H9 (cell line): Measurements from ENCODE around the gene TRIM39. TPM values are rescaled to one million over a fixed set of nuclear protein-coding genes. Genes with fewer than 3 reads are reported as not detected.

Source experiments
- DNase-seq: peaks from one replicate; pipeline ENCODE4 v3.0.0-alpha.2; 2017
- H2AFZ ChIP-seq: one replicate; pipeline ENCODE4 v1.6.1; 2013; ENCODE audit warnings: mild to moderate bottlenecking, low read length, control low read depth, moderate library complexity
- H2AK5ac ChIP-seq: 2 replicates; pipeline ENCODE4 v1.6.1; 2013; ENCODE audit warnings: low read length, control low read depth, mixed read lengths; ENCODE audit not compliant: insufficient read length
- H2BK120ac ChIP-seq: one replicate; pipeline ENCODE4 v1.6.1; 2013; ENCODE audit warnings: low read depth, mild to moderate bottlenecking, low read length, control low read depth, inconsistent platforms; ENCODE audit not compliant: poor library complexity, severe bottlenecking
- H2BK12ac ChIP-seq: 2 replicates; pipeline ENCODE4 v1.6.1; 2013; ENCODE audit warnings: low read length, control low read depth, mixed read lengths, low read depth; ENCODE audit not compliant: insufficient read length
- H2BK15ac ChIP-seq: 2 replicates; pipeline ENCODE4 v1.6.1; 2013; ENCODE audit warnings: low read depth, low read length, control low read depth
- H2BK20ac ChIP-seq: one replicate; pipeline ENCODE4 v1.6.1; 2013; ENCODE audit warnings: low read depth, mild to moderate bottlenecking, low read length, control low read depth, inconsistent platforms; ENCODE audit not compliant: poor library complexity, severe bottlenecking
- H2BK5ac ChIP-seq: 2 replicates; pipeline ENCODE4 v1.6.1; 2013; ENCODE audit warnings: low read length, control low read depth, mixed read lengths; ENCODE audit not compliant: insufficient read length
- H3K14ac ChIP-seq: 2 replicates; pipeline ENCODE4 v1.6.1; 2013; ENCODE audit warnings: low read length, control low read depth; ENCODE audit not compliant: insufficient read depth
- H3K18ac ChIP-seq: 2 replicates; pipeline ENCODE4 v1.6.1; 2013; ENCODE audit warnings: low read depth, mild to moderate bottlenecking, mixed read lengths, low read length, control low read depth; ENCODE audit not compliant: insufficient read length
- H3K23ac ChIP-seq: 2 replicates; pipeline ENCODE4 v1.6.1; 2013; ENCODE audit warnings: low read length, control low read depth, mixed read lengths, low read depth; ENCODE audit not compliant: insufficient read length
- H3K23me2 ChIP-seq: 2 replicates; pipeline ENCODE4 v1.6.1; 2013; ENCODE audit warnings: low read depth, mild to moderate bottlenecking, mixed read lengths, low read length, control low read depth; ENCODE audit not compliant: insufficient read length, poor library complexity, severe bottlenecking
- H3K27ac ChIP-seq: 2 replicates; pipeline ENCODE4 v1.5.1; 2013; ENCODE audit warnings: low read length, control low read depth, mixed read lengths, low read depth; ENCODE audit not compliant: insufficient read length
- H3K27me3 ChIP-seq: 2 replicates; pipeline ENCODE4 v1.6.1; 2013; ENCODE audit warnings: low read length, control low read depth, inconsistent platforms; ENCODE audit not compliant: insufficient read depth
- H3K4ac ChIP-seq: 2 replicates; pipeline ENCODE4 v1.6.1; 2013; ENCODE audit warnings: low read depth, mild to moderate bottlenecking, control low read depth, inconsistent platforms, low read length, moderate library complexity
- H3K4me1 ChIP-seq: 2 replicates; pipeline ENCODE4 v1.6.1; 2013; ENCODE audit warnings: low read length, control low read depth, inconsistent platforms; ENCODE audit not compliant: insufficient read depth
- H3K4me2 ChIP-seq: 2 replicates; pipeline ENCODE4 v1.6.1; 2013; ENCODE audit warnings: low read length, control low read depth, mixed read lengths; ENCODE audit not compliant: insufficient read length, insufficient read depth
- H3K56ac ChIP-seq: 2 replicates; pipeline ENCODE4 v1.6.1; 2013; ENCODE audit warnings: low read depth, mild to moderate bottlenecking, mixed read lengths, low read length, control low read depth; ENCODE audit not compliant: insufficient read length
- H3K79me1 ChIP-seq: 2 replicates; pipeline ENCODE4 v1.6.1; 2013; ENCODE audit warnings: low read depth, mild to moderate bottlenecking, moderate library complexity, low read length, control low read depth, inconsistent platforms; ENCODE audit not compliant: insufficient read depth, poor library complexity, severe bottlenecking
- H3K79me2 ChIP-seq: 2 replicates; pipeline ENCODE4 v1.6.1; 2013; ENCODE audit warnings: low read length, control low read depth, inconsistent platforms; ENCODE audit not compliant: insufficient read depth
- H3K9ac ChIP-seq: 2 replicates; pipeline ENCODE4 v1.6.1; 2013; ENCODE audit warnings: low read length, control low read depth, mixed read lengths; ENCODE audit not compliant: insufficient read length; ENCODE audit errors: extremely low read depth
- H3K9me3 ChIP-seq: one replicate; pipeline ENCODE4 v1.6.1; 2013; ENCODE audit warnings: low read depth, low read length, inconsistent platforms; ENCODE audit not compliant: control insufficient read depth
- H3T11ph ChIP-seq: one replicate; pipeline ENCODE4 v1.6.1; 2013; ENCODE audit warnings: mild to moderate bottlenecking, low read length, control low read depth, inconsistent platforms
- H4K20me1 ChIP-seq: one replicate; pipeline ENCODE4 v1.6.1; 2013; ENCODE audit not compliant: control insufficient read depth, insufficient read length, insufficient read depth
- H4K5ac ChIP-seq: 2 replicates; pipeline ENCODE4 v1.6.1; 2013; ENCODE audit warnings: low read depth, mild to moderate bottlenecking, mixed read lengths, low read length, control low read depth; ENCODE audit not compliant: insufficient read length
- H4K8ac ChIP-seq: replicated peaks from 2 replicates; pipeline ENCODE4 v1.6.1; 2013; ENCODE audit warnings: low read length, control low read depth, mixed read lengths, low read depth; ENCODE audit not compliant: insufficient read length
- H4K91ac ChIP-seq: 2 replicates; pipeline ENCODE4 v1.6.1; 2013; ENCODE audit warnings: low read depth, mild to moderate bottlenecking, moderate library complexity, mixed read lengths, low read length, control low read depth; ENCODE audit not compliant: insufficient read length
- H3K27ac Mint-ChIP-seq, 3 experiments: 2 replicates in 2 of 3; 3 replicates in 1 of 3; pipeline ENCODE4 v1.8.0; 2020 to 2021; ENCODE audit warnings: mixed read lengths in 3 of 3, mild to moderate bottlenecking in 1 of 3, moderate library complexity in 1 of 3
- H3K27me3 Mint-ChIP-seq: 2 replicates; pipeline ENCODE4 v1.8.0; 2021; ENCODE audit warnings: low read depth, mild to moderate bottlenecking, moderate library complexity, mixed read lengths
- H3K36me3 Mint-ChIP-seq, 3 experiments: 2 replicates in 2 of 3; 3 replicates in 1 of 3; pipeline ENCODE4 v1.8.0; 2020 to 2021; ENCODE audit warnings: low read depth in 3 of 3, mixed read lengths in 3 of 3; ENCODE audit not compliant: insufficient read depth in 1 of 3
- H3K4me1 Mint-ChIP-seq, 2 experiments: 2 replicates each; pipeline ENCODE4 v1.8.0; 2020; ENCODE audit warnings: mixed read lengths in 2 of 2
- H3K4me3 Mint-ChIP-seq, 2 experiments: 2 replicates in 1 of 2; 3 replicates in 1 of 2; pipeline ENCODE4 v1.8.0; 2020 to 2021; ENCODE audit warnings: mild to moderate bottlenecking in 2 of 2, mixed read lengths in 2 of 2, moderate library complexity in 1 of 2
- H3K9me3 Mint-ChIP-seq, 2 experiments: 2 replicates in 1 of 2; 3 replicates in 1 of 2; pipeline ENCODE4 v1.8.0; 2020; ENCODE audit warnings: mild to moderate bottlenecking in 2 of 2, mixed read lengths in 2 of 2, moderate library complexity in 1 of 2
- CTCF ChIP-seq: fragments of 200-600 bp; sonication (generic); conservative IDR thresholded peaks from 3 replicates; pipeline ENCODE4 v1.8.0; 2021; ENCODE audit warnings: antibody characterized with exemption, mild to moderate bottlenecking
- WGBS: extraction: QIAGEN DNeasy Blood & Tissue Kit; methylation state at CpG from one replicate; pipeline ENCODE4 v1.1.7; 2013; ENCODE audit warnings: missing lambda C conversion rate, low lambda C conversion rate, mixed read lengths; ENCODE audit not compliant: insufficient read length; ENCODE audit errors: extremely low coverage; 5-methylcytosine and 5-hydroxymethylcytosine counted together
- total RNA-seq: library from RNA; stranded (reverse); gene quantifications from 2 replicates; pipeline ENCODE4 v1.2.1, GENCODE V29; 2021

TRIM39 gene
- total RNA-seq, 1 experiment from 2014 or later = 26.2 TPM

- Histone ChIP-seq H3K79me1 (no peaks in the 10 kb centered on the region), H3T11ph (no peak within 1 kb of the TSS), H4K8ac (no peak within 1 kb of the TSS), H3K4me2 (peak within 1 kb of the TSS; percentile 61), H3K14ac (peak within 1 kb of the TSS; percentile 95), H2BK12ac (no peak within 1 kb of the TSS), H4K91ac (no peak within 1 kb of the TSS), H3K79me2 (no peaks in the 10 kb centered on the region), H3K27me3 (no peaks in the 10 kb centered on the region), H3K23me2 (no peaks in the 10 kb centered on the region), H4K20me1 (no peaks in the 10 kb centered on the region), H2AFZ (no peak within 1 kb of the TSS), H3K56ac (no peak within 1 kb of the TSS), H2BK5ac (no peak within 1 kb of the TSS), H3K9ac (peak within 1 kb of the TSS; percentile 91), H3K23ac (no peak within 1 kb of the TSS), H3K4ac (no peak within 1 kb of the TSS), H4K5ac (no peak within 1 kb of the TSS), H3K4me1 (no peaks in the 10 kb centered on the region), H2BK120ac (no peak within 1 kb of the TSS), H3K18ac (peak within 1 kb of the TSS; percentile 90), H2BK20ac (no peak within 1 kb of the TSS), H3K9me3 (no peaks in the 10 kb centered on the region), H2AK5ac (no peak within 1 kb of the TSS), H2BK15ac (no peak within 1 kb of the TSS), H3K27ac (no peak within 1 kb of the TSS)
- peak within 1 kb of the TSS in 2 of 3 experiments; percentile 96 to 97; a peak in 5 of 7 replicates for H3K27ac Mint-ChIP-seq
- peak; percentile 91 for DNase-seq
- H3K4me1 Mint-ChIP-seq = peaks cover 10% of the 10 kb centered on the region in 2 experiments
- no peaks in the 10 kb centered on the region for H3K27me3 Mint-ChIP-seq
- TF ChIP-seq CTCF = no peak
- no CpG with 5 or more reads among the region's 64 CpGs for WGBS
- H3K9me3 Mint-ChIP-seq = no peaks in the 10 kb centered on the region
- H3K4me3 Mint-ChIP-seq = peak within 1 kb of the TSS; percentile 90 to 92
- H3K36me3 Mint-ChIP-seq = peaks cover 4 to 40% (median 31%) of the 10 kb centered on the region in 3 experiments
Measured at GRCh38 chr6:30344868-30345671, 18.3 kb downstream of the TRIM39 start, which contains the start of gene RPP21. Gene RPP21 (plus strand): TSS chr6:30345156. CDS start chr6:30345172, 16 bp downstream.
